H1 (cell line): Measurements from ENCODE around the gene URAD. TPM values are rescaled to one million over a fixed set of nuclear protein-coding genes. Genes with fewer than 3 reads are reported as not detected.

Experiments used
- CTCF ChIA-PET: fragments of 300-600 bp; sonication (Branson Sonifier 250); formaldehyde crosslinking; loops from one replicate; lab custom pipeline; 2021; ENCODE audit not compliant: partially characterized antibody; lab: Charles Lee
- POLR2A ChIA-PET: fragments of 300-600 bp; sonication (Branson Sonifier 250); formaldehyde crosslinking; loops from one replicate; lab custom pipeline; 2021; ENCODE audit warnings: inconsistent platforms; ENCODE audit not compliant: partially characterized antibody; lab: Charles Lee
- DNase-seq, 2 experiments: peaks; one replicate each; pipeline versions ENCODE4 v3.0.0 to v3.0.0-alpha.2; 2010 to 2022; ENCODE audit warnings: low spot score in 2 of 2, low read depth in 1 of 2, mixed read lengths in 1 of 2
- FAIRE-seq: peaks from 2 replicates; lab custom pipeline; 2011; peaks lifted over from hg19 to GRCh38; lab: Jason Lieb, UNC
- H2AFZ ChIP-seq: 2 replicates; pipeline ENCODE4 v1.8.1; 2012; ENCODE audit warnings: low read length, inconsistent platforms
- H2AK5ac ChIP-seq: 2 replicates; pipeline ENCODE4 v1.6.1; 2013; ENCODE audit warnings: low read depth, low read length
- H2BK120ac ChIP-seq: replicated peaks from 2 replicates; pipeline ENCODE3; 2013; ENCODE audit warnings: low read depth, low read length, inconsistent platforms
- H2BK12ac ChIP-seq: 2 replicates; pipeline ENCODE4 v1.6.1; 2013; ENCODE audit warnings: low read depth, low read length
- H2BK15ac ChIP-seq: 2 replicates; pipeline ENCODE4 v1.6.1; 2013; ENCODE audit warnings: low read length
- H2BK20ac ChIP-seq: 2 replicates; pipeline ENCODE4 v1.6.1; 2013; ENCODE audit warnings: low read length
- H2BK5ac ChIP-seq: 2 replicates; pipeline ENCODE4 v1.6.1; 2013; ENCODE audit warnings: low read depth, low read length
- H3K14ac ChIP-seq: 2 replicates; pipeline ENCODE4 v1.6.1; 2013; ENCODE audit warnings: inconsistent platforms; ENCODE audit not compliant: insufficient read length
- H3K18ac ChIP-seq: 2 replicates; pipeline ENCODE4 v1.6.1; 2013; ENCODE audit warnings: low read length; ENCODE audit errors: extremely low read depth
- H3K23ac ChIP-seq: 2 replicates; pipeline ENCODE4 v1.6.1; 2013; ENCODE audit warnings: inconsistent platforms; ENCODE audit not compliant: insufficient read length
- H3K23me2 ChIP-seq: 2 replicates; pipeline ENCODE4 v1.6.1; 2013; ENCODE audit warnings: low read depth, low read length
- H3K27ac ChIP-seq: 2 replicates; pipeline ENCODE4 v1.6.1; 2011; ENCODE audit warnings: low read depth, low read length, inconsistent platforms
- H3K27me3 ChIP-seq, 4 experiments: replicated peaks in 1 of 4; 1 replicate in 1 of 4; 2 replicates in 3 of 4; pipeline versions ENCODE4 v1.6.1 to v1.8.1; 2011 to 2013; ENCODE audit warnings: low read length in 3 of 4, mild to moderate bottlenecking in 3 of 4, inconsistent platforms in 2 of 4, mixed read lengths in 2 of 4, moderate library complexity in 1 of 4; ENCODE audit not compliant: control insufficient read depth in 3 of 4, insufficient read depth in 3 of 4; ENCODE audit errors: extremely low read depth in 1 of 4
- H3K36me3 ChIP-seq, 4 experiments: 2 replicates each; pipeline versions ENCODE4 v1.6.1 to v1.8.1; 2011 to 2013; ENCODE audit warnings: mild to moderate bottlenecking in 4 of 4, low read length in 3 of 4, moderate library complexity in 2 of 4, control low read depth in 1 of 4, inconsistent platforms in 1 of 4; ENCODE audit not compliant: insufficient read depth in 4 of 4, control insufficient read depth in 2 of 4
- H3K4ac ChIP-seq: replicated peaks from 2 replicates; pipeline ENCODE3; 2013; ENCODE audit warnings: low read length, low read depth, mixed read lengths, inconsistent platforms; ENCODE audit not compliant: insufficient read length
- H3K4me1 ChIP-seq, 4 experiments: replicated peaks in 1 of 4; 1 replicate in 1 of 4; 2 replicates in 3 of 4; pipeline versions ENCODE4 v1.6.1 to v1.8.1; 2011 to 2013; ENCODE audit warnings: low read length in 3 of 4, inconsistent platforms in 2 of 4, mixed read lengths in 1 of 4; ENCODE audit not compliant: insufficient read depth in 4 of 4, control insufficient read depth in 3 of 4
- H3K4me2 ChIP-seq, 2 experiments: 2 replicates each; pipeline versions ENCODE4 v1.6.1 to v1.8.1; 2011 to 2013; ENCODE audit warnings: low read depth in 2 of 2, low read length in 2 of 2, control low read depth in 1 of 2, inconsistent platforms in 1 of 2, mild to moderate bottlenecking in 1 of 2; ENCODE audit not compliant: insufficient read depth in 1 of 2
- H3K4me3 ChIP-seq, 4 experiments: fragments of 200-600, 300-600 bp in 1 of 4; sonication (generic), shearing (Covaris generic), sonication (Bioruptor Twin) in 1 of 4; 2 replicates each; pipeline versions ENCODE4 v1.5.1 to v1.8.1; 2011 to 2016; ENCODE audit warnings: low read length in 4 of 4, low read depth in 3 of 4, control low read depth in 2 of 4, inconsistent platforms in 2 of 4, mild to moderate bottlenecking in 2 of 4, mixed read lengths in 1 of 4, moderate library complexity in 1 of 4; ENCODE audit not compliant: insufficient read depth in 2 of 4; ENCODE audit errors: extremely low read depth in 1 of 4
- H3K56ac ChIP-seq: replicated peaks from 2 replicates; pipeline ENCODE3; 2013; ENCODE audit warnings: low read depth, mild to moderate bottlenecking, mixed read lengths, low read length, inconsistent platforms; ENCODE audit not compliant: insufficient read length
- H3K79me1 ChIP-seq: 2 replicates; pipeline ENCODE4 v1.6.1; 2013; ENCODE audit warnings: low read depth, low read length, control low read depth
- H3K79me2 ChIP-seq, 2 experiments: 2 replicates each; pipeline versions ENCODE4 v1.6.1 to v1.8.1; 2012 to 2013; ENCODE audit warnings: low read length in 2 of 2, mild to moderate bottlenecking in 2 of 2, inconsistent platforms in 1 of 2; ENCODE audit not compliant: insufficient read depth in 2 of 2, control insufficient read depth in 1 of 2
- H3K9ac ChIP-seq, 4 experiments: replicated peaks in 1 of 4; 1 replicate in 1 of 4; 2 replicates in 3 of 4; pipeline versions ENCODE4 v1.6.1 to v1.8.1; 2011 to 2013; ENCODE audit warnings: low read depth in 3 of 4, low read length in 3 of 4, control low read depth in 2 of 4, mild to moderate bottlenecking in 2 of 4, moderate library complexity in 2 of 4, inconsistent platforms in 1 of 4; ENCODE audit errors: extremely low read depth in 1 of 4
- H3K9me3 ChIP-seq, 2 experiments: 2 replicates each; pipeline versions ENCODE4 v1.6.1 to v1.8.1; 2012 to 2013; ENCODE audit warnings: mild to moderate bottlenecking in 2 of 2, moderate library complexity in 2 of 2, control low read depth in 1 of 2, inconsistent platforms in 1 of 2, low read depth in 1 of 2, low read length in 1 of 2, mixed read lengths in 1 of 2; ENCODE audit not compliant: insufficient read depth in 2 of 2
- H4K20me1 ChIP-seq, 2 experiments: replicated peaks in 1 of 2; 2 replicates each; pipeline versions ENCODE3 to v1.8.1; 2011 to 2013; ENCODE audit warnings: inconsistent platforms in 2 of 2, low read length in 2 of 2, mild to moderate bottlenecking in 1 of 2; ENCODE audit not compliant: insufficient read depth in 2 of 2, control insufficient read depth in 1 of 2
- H4K5ac ChIP-seq: 2 replicates; pipeline ENCODE4 v1.6.1; 2013; ENCODE audit warnings: low read length, low read depth, mixed read lengths, inconsistent platforms; ENCODE audit not compliant: insufficient read length
- H4K8ac ChIP-seq: 2 replicates; pipeline ENCODE4 v1.8.0; 2013; ENCODE audit warnings: mild to moderate bottlenecking, moderate library complexity, low read length, inconsistent platforms; ENCODE audit not compliant: insufficient read depth; ENCODE audit errors: extremely low read depth
- H4K91ac ChIP-seq: replicated peaks from 2 replicates; pipeline ENCODE3; 2013; ENCODE audit warnings: low read length, mixed read lengths, inconsistent platforms; ENCODE audit not compliant: insufficient read length
- ASH2L ChIP-seq: fragments of 200-600, 300-600 bp; sonication (generic); IDR thresholded peaks from one replicate; pipeline ENCODE4 v1.7.1; 2017; ENCODE audit warnings: low read length
- CREB1 ChIP-seq: IDR thresholded peaks from 2 replicates; pipeline ENCODE4 v1.6.1; 2012; ENCODE audit warnings: inconsistent platforms
- FOSL1 ChIP-seq: IDR thresholded peaks from 2 replicates; pipeline ENCODE4 v1.6.1; 2011; ENCODE audit warnings: mild to moderate bottlenecking, low read depth, low read length, moderate library complexity; ENCODE audit not compliant: insufficient read depth
- NRF1 ChIP-seq: IDR thresholded peaks from 2 replicates; pipeline ENCODE4 v1.6.1; 2011; ENCODE audit warnings: mild to moderate bottlenecking, low read depth, low read length, improper control_type of control experiment
- RFX5 ChIP-seq: IDR thresholded peaks from 2 replicates; pipeline ENCODE4 v1.6.1; 2011; ENCODE audit warnings: low read depth, low read length, improper control_type of control experiment, borderline replicate concordance
- SRF ChIP-seq: IDR thresholded peaks from 2 replicates; pipeline ENCODE4 v1.6.1; 2011; ENCODE audit warnings: mild to moderate bottlenecking, low read depth, low read length, moderate library complexity
- TEAD4 ChIP-seq: IDR thresholded peaks from 2 replicates; pipeline ENCODE4 v1.6.1; 2012; ENCODE audit warnings: low read depth, low read length, inconsistent platforms, mixed read lengths
- ZNF274 ChIP-seq: IDR thresholded peaks from 2 replicates; pipeline ENCODE4 v1.7.0; 2012; ENCODE audit warnings: low read length, borderline replicate concordance; ENCODE audit errors: extremely low read depth
- WGBS, 2 experiments: shearing (Covaris generic) in 1 of 2; methylation state at CpG; one replicate each; pipeline versions ENCODE4 v1.1.6 to v1.1.7; 2013 to 2015; ENCODE audit warnings: low lambda C conversion rate in 2 of 2, mixed read lengths in 2 of 2, inconsistent platforms in 1 of 2, low coverage in 1 of 2, missing lambda C conversion rate in 1 of 2; ENCODE audit not compliant: insufficient replicate concordance in 2 of 2, insufficient coverage in 1 of 2, insufficient read length in 1 of 2; ENCODE audit errors: extremely low coverage in 1 of 2, missing lambda C conversion rate in 1 of 2; 5-methylcytosine and 5-hydroxymethylcytosine counted together
- polyA plus RNA-seq, 7 experiments: library from polyadenylated mRNA; depleted of rRNA in 3 of 7; stranded (reverse) in 5 of 7; unstranded in 2 of 7; fragments of >200 nt in 5 of 7; fragments of 200-250 nt in 2 of 7; gene quantifications; 1 replicate in 5 of 7; 2 replicates in 1 of 7; 4 replicates in 1 of 7; pipeline versions ENCODE4 v1.2.1 to v1.2.3, GENCODE V29; 2011 to 2013; ENCODE audit warnings: missing spikeins in 2 of 7, mixed read lengths in 2 of 7
- total RNA-seq: library from RNA; stranded (reverse); fragmentation: NEBNext Ultra II Directional; extraction: Animal tissue kit (Norgen Biotek cat#: 25700); gene quantifications from 2 replicates; pipeline ENCODE4 v1.2.1, GENCODE V29; 2021

Gene URAD
- total and polyA plus RNA-seq, 2 of the 8 experiments (the other 6 are each of a cell fraction or from before 2014, with no cell fraction given): not detected

DNA sequence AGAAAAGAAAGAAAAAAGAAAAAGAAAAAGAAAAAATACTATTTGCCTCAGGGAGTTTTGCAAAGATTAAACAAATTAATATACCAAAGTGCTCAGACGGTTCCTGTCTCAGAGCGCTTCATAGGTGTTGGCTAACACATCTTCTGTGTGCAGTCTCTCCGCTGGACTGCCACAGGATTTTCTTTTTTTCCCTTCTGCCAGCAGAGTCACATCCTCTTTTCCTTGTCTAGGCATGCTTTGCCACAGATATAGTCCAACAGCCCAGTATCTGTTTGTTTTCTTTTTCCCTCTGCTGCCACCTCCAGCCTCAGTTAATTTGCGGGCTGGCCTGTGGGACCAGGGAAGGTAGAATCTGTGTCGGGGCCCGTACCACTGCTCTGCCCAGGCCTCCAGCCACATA, 3.4 kb upstream of the URAD start:
- FAIRE-seq: no peak

More for the DNA sequence above, 3.4 kb upstream of the URAD start:
- 90% methylated on average over 6 of the region's 6 CpGs; no CpG with 5 or more reads in 1 of the 2 experiments for WGBS, 2 experiments
- no peaks in the 10 kb centered on the region for H3K36me3 ChIP-seq
- H3K23ac ChIP-seq: no peak overlapping the region
- no peak overlapping the region for H2AFZ ChIP-seq
- no peak overlapping the region for H3K9ac ChIP-seq
- no peak overlapping the region for H3K4me2 ChIP-seq
- no peak overlapping the region for H2BK15ac ChIP-seq
- H2BK120ac ChIP-seq: no peak overlapping the region
- H3K4me1 ChIP-seq: no peaks in the 10 kb centered on the region
- no peak for TF ChIP-seq CREB1
- no peak for TF ChIP-seq RFX5
- no peak for TF ChIP-seq ZNF274
- no peak for TF ChIP-seq TEAD4
- no peak for TF ChIP-seq SRF
- TF ChIP-seq NRF1: no peak
- TF ChIP-seq ASH2L: no peak
- TF ChIP-seq FOSL1: no peak
- H3K18ac ChIP-seq: no peak overlapping the region; the same call in 1 of the 2 replicates
- H3K23me2 ChIP-seq: peaks cover 2% of the 10 kb centered on the region; the same call in 1 of the 2 replicates
- H3K4ac ChIP-seq: no peak overlapping the region
- H2BK20ac ChIP-seq: no peak overlapping the region
- H2BK5ac ChIP-seq: no peak overlapping the region
- DNase-seq: no peak
- H3K14ac ChIP-seq: no peak overlapping the region
- POLR2A ChIA-PET: no interaction called here
- H2AK5ac ChIP-seq: no peak overlapping the region
- H3K9me3 ChIP-seq: no peaks in the 10 kb centered on the region
- no peak overlapping the region for H4K5ac ChIP-seq
- no peak overlapping the region for H2BK12ac ChIP-seq
- H3K27me3 ChIP-seq: peaks cover 0 to 7% (median 3%) of the 10 kb centered on the region in 4 experiments; a peak in 3 of 7 replicates
- H4K8ac ChIP-seq: no peak overlapping the region; the same call in 1 of the 2 replicates
- no peak overlapping the region for H4K91ac ChIP-seq
- CTCF ChIA-PET: interaction anchor here (1.3 kb wide), 2 partner anchors 8 to 161 kb away, joined by 3 to 4 read pairs; no protein-coding TSS in a partner anchor
- H3K4me3 ChIP-seq: no peak overlapping the region
- H3K27ac ChIP-seq: no peak overlapping the region
- no peak overlapping the region for H3K56ac ChIP-seq
- H3K79me1 ChIP-seq: no peaks in the 10 kb centered on the region
- no peaks in the 10 kb centered on the region for H3K79me2 ChIP-seq
- peaks cover 0 to 1% of the 10 kb centered on the region in 2 experiments for H4K20me1 ChIP-seq
